ENCODE measurements around the gene SRSF12.
"Not testable (repeated sequence)": the region's sequence is repeated elsewhere in the genome, so short reads cannot be mapped to it uniquely, and the experiment has no call there.

Gene SRSF12

GRCh38 chr6:89073014-89073620 lies 44.8 kb downstream of the SRSF12 start:
- in situ Hi-C loops (cut with HindIII; ENCODE audit: low sequenced_read_pairs) = no loop called here

GRCh38 chr6:89071036-89071435 lies 46.8 kb downstream of the SRSF12 start:
- in situ Hi-C loops (cut with HindIII; ENCODE audit: low sequenced_read_pairs) = no loop called here

- in situ Hi-C loops (cut with HindIII; ENCODE audit: low sequenced_read_pairs) = no loop called here
Measured at GRCh38 chr6:89069536-89070163, 48.2 kb downstream of the SRSF12 start.

GRCh38 chr6:89068695-89069094 lies 49.2 kb downstream of the SRSF12 start:
- in situ Hi-C loops (cut with HindIII; ENCODE audit: low sequenced_read_pairs) = no loop called here

- in situ Hi-C loops (cut with HindIII; ENCODE audit: low sequenced_read_pairs) = no loop called here
Measured at GRCh38 chr6:89067796-89068195, 50.1 kb downstream of the SRSF12 start.

GRCh38 chr6:89066940-89067646 lies 50.8 kb downstream of the SRSF12 start:
- in situ Hi-C loops (cut with HindIII; ENCODE audit: low sequenced_read_pairs) = no loop called here

GRCh38 chr6:89066121-89066520 lies 51.8 kb downstream of the SRSF12 start:
- in situ Hi-C loops (cut with HindIII; ENCODE audit: low sequenced_read_pairs) = not testable (repeated sequence)

GRCh38 chr6:89064931-89065330 lies 52.9 kb downstream of the SRSF12 start:
- in situ Hi-C loops (cut with HindIII; ENCODE audit: low sequenced_read_pairs) = not testable (repeated sequence)

GRCh38 chr6:89063881-89064280 lies 54.0 kb downstream of the SRSF12 start:
- in situ Hi-C loops (cut with HindIII; ENCODE audit: low sequenced_read_pairs) = no loop called here

GRCh38 chr6:89059227-89059626 lies 58.6 kb downstream of the SRSF12 start:
- in situ Hi-C loops (cut with HindIII; ENCODE audit: low sequenced_read_pairs) = no loop called here

GRCh38 chr6:89058627-89059026 lies 59.2 kb downstream of the SRSF12 start:
- in situ Hi-C loops (cut with HindIII; ENCODE audit: low sequenced_read_pairs) = no loop called here

GRCh38 chr6:89057759-89058158 lies 60.1 kb downstream of the SRSF12 start:
- in situ Hi-C loops (cut with HindIII; ENCODE audit: low sequenced_read_pairs) = no loop called here

- in situ Hi-C loops (cut with HindIII; ENCODE audit: low sequenced_read_pairs) = no loop called here
Measured at GRCh38 chr6:89054208-89054607, 63.7 kb downstream of the SRSF12 start.

- in situ Hi-C loops (cut with HindIII; ENCODE audit: low sequenced_read_pairs) = no loop called here
Measured at GRCh38 chr6:89051676-89052075, 66.2 kb downstream of the SRSF12 start.

- in situ Hi-C loops (cut with HindIII; ENCODE audit: low sequenced_read_pairs) = no loop called here
Measured at GRCh38 chr6:89050697-89051096, 67.2 kb downstream of the SRSF12 start.

- in situ Hi-C loops (cut with HindIII; ENCODE audit: low sequenced_read_pairs) = no loop called here
Measured at GRCh38 chr6:89050155-89050554, 67.7 kb downstream of the SRSF12 start.

- in situ Hi-C loops (cut with HindIII; ENCODE audit: low sequenced_read_pairs) = no loop called here
Measured at GRCh38 chr6:89048985-89049384, 68.9 kb downstream of the SRSF12 start.

- in situ Hi-C loops (cut with HindIII; ENCODE audit: low sequenced_read_pairs) = no loop called here
Measured at GRCh38 chr6:89048288-89048923, 69.5 kb downstream of the SRSF12 start.

- in situ Hi-C loops (cut with HindIII; ENCODE audit: low sequenced_read_pairs) = no loop called here
Measured at GRCh38 chr6:89047473-89047872, 70.4 kb downstream of the SRSF12 start.

Data from DLD1 (cell line).